Measurements from ENCODE around the gene VGLL4.

DNA sequence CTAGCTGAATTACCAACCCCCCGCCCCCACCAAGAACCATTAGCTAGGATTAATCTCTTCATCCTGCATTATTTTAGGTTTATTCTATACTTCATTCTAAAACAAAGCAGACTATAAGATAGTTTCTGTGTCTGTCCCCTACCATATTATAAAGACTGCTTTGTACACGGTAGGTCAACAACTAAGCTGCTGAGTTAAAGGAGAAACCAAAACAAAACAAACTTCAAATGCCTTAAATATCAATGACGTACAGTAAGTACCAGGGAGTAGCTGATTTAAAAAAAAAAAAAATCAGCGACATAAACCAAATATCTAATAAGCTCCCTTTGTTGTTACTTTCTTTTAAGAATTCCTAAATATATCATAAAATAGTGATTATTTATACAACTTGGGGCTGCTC, 7.8 kb upstream of the VGLL4 start:
- TF ChIP-seq, protein P1, sequence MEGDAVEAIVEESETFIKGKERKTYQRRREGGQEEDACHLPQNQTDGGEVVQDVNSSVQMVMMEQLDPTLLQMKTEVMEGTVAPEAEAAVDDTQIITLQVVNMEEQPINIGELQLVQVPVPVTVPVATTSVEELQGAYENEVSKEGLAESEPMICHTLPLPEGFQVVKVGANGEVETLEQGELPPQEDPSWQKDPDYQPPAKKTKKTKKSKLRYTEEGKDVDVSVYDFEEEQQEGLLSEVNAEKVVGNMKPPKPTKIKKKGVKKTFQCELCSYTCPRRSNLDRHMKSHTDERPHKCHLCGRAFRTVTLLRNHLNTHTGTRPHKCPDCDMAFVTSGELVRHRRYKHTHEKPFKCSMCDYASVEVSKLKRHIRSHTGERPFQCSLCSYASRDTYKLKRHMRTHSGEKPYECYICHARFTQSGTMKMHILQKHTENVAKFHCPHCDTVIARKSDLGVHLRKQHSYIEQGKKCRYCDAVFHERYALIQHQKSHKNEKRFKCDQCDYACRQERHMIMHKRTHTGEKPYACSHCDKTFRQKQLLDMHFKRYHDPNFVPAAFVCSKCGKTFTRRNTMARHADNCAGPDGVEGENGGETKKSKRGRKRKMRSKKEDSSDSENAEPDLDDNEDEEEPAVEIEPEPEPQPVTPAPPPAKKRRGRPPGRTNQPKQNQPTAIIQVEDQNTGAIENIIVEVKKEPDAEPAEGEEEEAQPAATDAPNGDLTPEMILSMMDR (optimal IDR thresholded peaks at IDR 0.05 in 1 of 3, IDR thresholded peaks at IDR 0.05 in 1 of 3, conservative IDR thresholded peaks at IDR 0.05 in 1 of 3; ENCODE audit: extremely low read depth in 1 of 3, insufficient read depth in 2 of 3, low read length in 3 of 3), result no peak
- TF ChIP-seq EZH2 (IDR thresholded peaks at IDR 0.05; ENCODE audit: low read length), result no peak

Data from keratinocyte (primary cell).